Measurements from ENCODE around the gene SLC38A6. TPM values are rescaled to one million over a fixed set of nuclear protein-coding genes. Genes with fewer than 3 reads are reported as not detected.

SLC38A6 gene
- total RNA-seq, 2 donors from 2014 or later, result 5.9 to 8.0 TPM

DNA sequence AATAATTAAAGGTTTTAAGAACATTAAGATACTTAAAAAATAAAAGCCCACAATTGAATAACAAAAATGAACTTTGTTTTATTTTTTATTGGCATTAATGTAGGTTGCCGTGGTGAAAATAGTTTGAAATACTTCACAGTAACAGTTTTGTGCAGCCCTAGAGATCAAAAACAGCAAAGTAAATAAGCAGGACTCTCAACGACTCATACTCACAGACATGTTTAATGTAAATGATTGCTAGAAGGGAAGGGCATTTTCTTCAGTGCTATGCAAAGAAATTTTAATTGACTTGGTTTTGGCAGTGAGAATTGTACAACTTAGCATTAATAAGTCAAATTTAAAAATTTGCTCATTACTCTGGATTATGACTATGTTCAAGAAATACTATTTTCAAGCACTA is 16.1 kb upstream of the SLC38A6 start:
- peaks cover 7 to 9% of the 10 kb centered on the region in 2 donors for H3K36me3 Mint-ChIP-seq (ENCODE audit: insufficient read depth in 2 of 2)
- ATAC-seq (replicated peaks in 1 of 2) (peak; percentile 36 to 38), DNase-seq (no peak)
- no peak overlapping the region for H3K27ac Mint-ChIP-seq
- H3K4me3 Mint-ChIP-seq, result no peak overlapping the region
- peaks cover 17% of the 10 kb centered on the region for H3K4me1 Mint-ChIP-seq (ENCODE audit: low read depth)
- H3K9me3 Mint-ChIP-seq, result peaks cover 0 to 6% of the 10 kb centered on the region in 2 donors
- no peaks in the 10 kb centered on the region for H3K27me3 Mint-ChIP-seq (ENCODE audit: low read depth)

DNA sequence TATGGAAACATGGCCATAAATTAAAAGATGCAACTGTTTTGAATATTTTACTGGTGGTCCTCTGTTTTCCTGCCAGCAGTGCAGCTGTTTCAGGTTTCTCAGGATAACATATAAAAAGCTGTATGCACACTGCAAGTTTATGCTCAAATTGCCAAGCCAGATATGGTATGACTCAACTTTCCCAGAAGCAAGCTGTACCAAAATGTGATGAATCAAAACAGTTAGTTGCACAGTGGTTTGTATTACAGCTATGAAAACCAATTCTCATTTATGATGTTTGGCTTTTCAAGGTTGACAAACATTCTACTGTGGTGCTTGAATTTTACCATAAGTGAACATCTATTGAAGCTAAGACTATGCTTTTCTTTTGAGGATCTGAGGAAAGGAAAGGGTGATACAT is 15.6 kb upstream of the SLC38A6 start:
- DNase-seq (peak; percentile 19 to 31), ATAC-seq (replicated peaks in 1 of 2) (peak; percentile 97 to 98)
- peaks cover 17% of the 10 kb centered on the region for H3K4me1 Mint-ChIP-seq (ENCODE audit: low read depth)
- peak overlapping the region in 1 of 2 donors; percentile 58 for H3K4me3 Mint-ChIP-seq
- H3K27me3 Mint-ChIP-seq (ENCODE audit: low read depth), result no peaks in the 10 kb centered on the region
- H3K36me3 Mint-ChIP-seq (ENCODE audit: insufficient read depth in 2 of 2), result peaks cover 4 to 5% of the 10 kb centered on the region in 2 donors
- peaks cover 0 to 3% of the 10 kb centered on the region in 2 donors for H3K9me3 Mint-ChIP-seq
- H3K27ac Mint-ChIP-seq, result peak overlapping the region; percentile 70

DNA sequence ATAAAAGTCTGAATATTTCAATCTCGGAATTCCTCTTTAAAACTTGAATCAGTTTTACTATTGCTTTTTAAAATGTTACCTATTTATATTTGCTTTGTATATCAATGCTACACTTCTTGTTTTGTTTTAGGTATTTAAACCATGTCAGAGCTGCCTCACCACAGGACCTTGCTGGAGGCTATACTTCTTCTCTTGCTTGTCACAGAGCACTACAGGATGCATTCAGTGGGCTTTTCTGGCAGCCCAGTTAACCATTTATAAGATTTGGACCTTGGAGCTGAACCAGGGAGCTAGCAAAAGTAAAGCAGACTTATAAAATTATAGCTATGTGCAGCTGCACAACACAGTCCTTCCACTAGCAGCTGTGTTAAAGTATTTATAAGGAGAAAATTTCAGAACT is 12.9 kb upstream of the SLC38A6 start:
- no peak for ATAC-seq (replicated peaks in 1 of 2)
- peaks cover 0 to 3% of the 10 kb centered on the region in 2 donors for H3K36me3 Mint-ChIP-seq (ENCODE audit: insufficient read depth in 2 of 2)
- no peaks in the 10 kb centered on the region for H3K9me3 Mint-ChIP-seq
- H3K4me3 Mint-ChIP-seq, result no peak overlapping the region
- H3K4me1 Mint-ChIP-seq (ENCODE audit: low read depth), result peaks cover 17% of the 10 kb centered on the region
- no peak for DNase-seq
- no peaks in the 10 kb centered on the region for H3K27me3 Mint-ChIP-seq (ENCODE audit: low read depth)
- no peak overlapping the region for H3K27ac Mint-ChIP-seq

DNA sequence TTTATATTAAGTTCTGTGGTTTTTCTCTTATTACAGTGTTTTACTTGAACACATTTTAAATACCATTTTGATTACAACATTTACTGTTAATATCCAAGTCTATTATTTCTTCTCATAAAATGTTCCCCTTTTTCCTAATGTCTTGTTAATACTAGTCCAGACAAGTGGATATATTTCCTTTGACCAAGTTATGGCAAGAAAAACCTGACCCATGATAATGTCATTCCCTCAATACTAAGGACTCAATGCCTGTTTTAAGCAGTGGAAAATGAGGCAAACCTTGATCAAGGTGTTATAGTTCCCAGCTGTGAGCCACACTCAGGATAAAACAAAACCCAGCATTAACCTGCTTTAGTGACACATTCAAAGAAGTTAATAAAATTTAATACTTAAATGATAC is 12.4 kb upstream of the SLC38A6 start:
- Mint-ChIP-seq H3K4me3 (no peak overlapping the region), H3K36me3 (ENCODE audit: insufficient read depth in 2 of 2) (peaks cover 0 to 4% of the 10 kb centered on the region in 2 donors), H3K27me3 (ENCODE audit: low read depth) (no peaks in the 10 kb centered on the region), H3K27ac (no peak overlapping the region), H3K4me1 (ENCODE audit: low read depth) (peaks cover 17% of the 10 kb centered on the region), H3K9me3 (no peaks in the 10 kb centered on the region)
- ATAC-seq (replicated peaks in 1 of 2) (no peak), DNase-seq (no peak)

DNA sequence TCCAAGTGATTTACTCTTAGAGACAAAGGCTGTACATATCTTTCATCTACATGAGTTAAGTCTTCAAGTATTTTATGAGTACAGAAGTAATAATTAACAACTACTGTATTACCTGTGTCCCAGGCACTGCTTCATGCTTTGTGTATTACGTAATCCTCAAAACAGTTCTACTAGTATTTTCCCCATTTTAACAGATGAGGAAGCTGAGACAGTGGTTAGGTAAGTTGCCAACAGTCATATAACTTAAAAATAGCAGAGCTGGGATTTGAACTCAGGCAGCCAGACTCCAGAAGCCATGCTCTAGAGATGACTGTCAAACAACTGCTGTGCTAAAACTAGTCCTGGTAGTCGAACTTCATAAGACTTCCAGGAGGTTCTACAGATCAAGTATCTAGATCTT is 10.9 kb upstream of the SLC38A6 start:
- no peaks in the 10 kb centered on the region for H3K27me3 Mint-ChIP-seq (ENCODE audit: low read depth)
- no peaks in the 10 kb centered on the region for H3K9me3 Mint-ChIP-seq
- no peak overlapping the region for H3K27ac Mint-ChIP-seq
- peaks cover 12% of the 10 kb centered on the region for H3K4me1 Mint-ChIP-seq (ENCODE audit: low read depth)
- no peak for DNase-seq
- peaks cover 2 to 8% of the 10 kb centered on the region in 2 donors for H3K36me3 Mint-ChIP-seq (ENCODE audit: insufficient read depth in 2 of 2)
- no peak for ATAC-seq (replicated peaks in 1 of 2)
- no peak overlapping the region for H3K4me3 Mint-ChIP-seq

DNA sequence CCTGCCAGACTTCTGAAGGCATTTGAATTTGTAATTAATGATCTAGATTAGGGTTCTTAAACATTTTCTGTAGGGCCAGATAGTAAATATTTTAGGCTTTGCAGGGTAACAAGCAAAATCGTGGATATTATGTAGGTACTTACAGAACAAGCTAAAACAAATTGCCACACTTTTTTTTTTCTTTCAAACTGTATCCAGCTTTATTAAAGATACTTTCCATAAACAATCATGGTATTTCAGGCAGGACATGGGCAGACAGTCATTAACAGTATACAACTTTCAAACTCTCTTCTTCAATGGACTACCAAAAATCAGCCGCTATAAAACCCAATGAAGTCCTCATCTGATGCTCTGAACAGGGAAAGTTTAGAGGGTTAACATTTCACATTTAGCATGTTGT is 9.8 kb upstream of the SLC38A6 start:
- Mint-ChIP-seq H3K9me3 (no peaks in the 10 kb centered on the region), H3K27ac (peak overlapping the region; percentile 27), H3K27me3 (ENCODE audit: low read depth) (no peaks in the 10 kb centered on the region), H3K36me3 (ENCODE audit: insufficient read depth in 2 of 2) (peaks cover 2 to 9% of the 10 kb centered on the region in 2 donors), H3K4me1 (ENCODE audit: low read depth) (peaks cover under 1% of the 10 kb centered on the region), H3K4me3 (no peak overlapping the region)
- ATAC-seq (replicated peaks in 1 of 2) (no peak), DNase-seq (no peak)

DNA sequence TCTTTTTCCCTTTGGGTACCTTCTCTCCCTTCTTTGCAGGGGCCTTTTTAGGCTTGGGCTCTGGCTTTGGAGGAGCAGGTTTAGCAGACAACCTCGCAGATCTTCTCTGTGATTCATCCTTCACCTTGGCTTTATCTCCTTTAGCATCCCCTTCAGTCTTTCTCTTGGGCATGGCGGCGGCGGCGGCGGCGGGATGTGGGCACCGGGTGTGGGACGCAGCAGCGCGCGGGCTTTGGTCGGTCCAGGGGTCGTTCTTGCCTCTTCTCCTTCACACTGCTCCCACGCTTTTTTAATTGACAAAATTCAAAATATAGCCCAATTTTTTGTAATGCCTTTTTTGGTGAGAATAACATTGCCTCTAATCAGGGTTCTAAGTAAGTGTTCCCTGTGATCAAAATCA is 8.8 kb upstream of the SLC38A6 start:
- Mint-ChIP-seq H3K4me3 (no peak overlapping the region), H3K9me3 (no peaks in the 10 kb centered on the region), H3K27me3 (ENCODE audit: low read depth) (no peaks in the 10 kb centered on the region), H3K4me1 (ENCODE audit: low read depth) (peaks cover 5% of the 10 kb centered on the region), H3K27ac (no peak overlapping the region), H3K36me3 (ENCODE audit: insufficient read depth in 2 of 2) (peaks cover 2 to 15% of the 10 kb centered on the region in 2 donors)
- ATAC-seq (replicated peaks in 1 of 2) (no peak), DNase-seq (no peak)

DNA sequence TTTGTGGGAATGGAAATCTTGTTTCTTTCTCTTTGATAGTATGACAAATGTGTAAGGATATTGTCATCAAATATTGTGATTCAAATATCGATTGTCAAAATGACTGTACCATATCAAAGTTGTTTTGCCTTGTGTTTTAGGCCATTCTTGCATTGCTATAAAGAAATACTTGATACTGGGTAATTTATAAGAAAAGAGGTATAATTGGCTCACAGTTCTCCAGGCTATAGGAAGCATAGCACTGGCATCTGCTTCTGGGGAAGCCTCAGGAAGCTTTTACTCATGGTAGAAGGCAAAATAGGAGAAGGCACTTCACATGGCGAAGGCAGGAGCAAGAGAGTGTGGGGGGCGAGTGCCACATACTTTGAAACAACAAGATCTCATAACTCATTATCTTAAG is 8.0 kb upstream of the SLC38A6 start:
- no peaks in the 10 kb centered on the region for H3K27me3 Mint-ChIP-seq (ENCODE audit: low read depth)
- DNase-seq (no peak), ATAC-seq (replicated peaks in 1 of 2) (no peak)
- no peak overlapping the region for H3K4me3 Mint-ChIP-seq
- peaks cover 2 to 21% of the 10 kb centered on the region in 2 donors for H3K36me3 Mint-ChIP-seq (ENCODE audit: insufficient read depth in 2 of 2)
- no peaks in the 10 kb centered on the region for H3K9me3 Mint-ChIP-seq
- H3K27ac Mint-ChIP-seq, result peak overlapping the region; percentile 58
- peaks cover 10% of the 10 kb centered on the region for H3K4me1 Mint-ChIP-seq (ENCODE audit: low read depth)

DNA sequence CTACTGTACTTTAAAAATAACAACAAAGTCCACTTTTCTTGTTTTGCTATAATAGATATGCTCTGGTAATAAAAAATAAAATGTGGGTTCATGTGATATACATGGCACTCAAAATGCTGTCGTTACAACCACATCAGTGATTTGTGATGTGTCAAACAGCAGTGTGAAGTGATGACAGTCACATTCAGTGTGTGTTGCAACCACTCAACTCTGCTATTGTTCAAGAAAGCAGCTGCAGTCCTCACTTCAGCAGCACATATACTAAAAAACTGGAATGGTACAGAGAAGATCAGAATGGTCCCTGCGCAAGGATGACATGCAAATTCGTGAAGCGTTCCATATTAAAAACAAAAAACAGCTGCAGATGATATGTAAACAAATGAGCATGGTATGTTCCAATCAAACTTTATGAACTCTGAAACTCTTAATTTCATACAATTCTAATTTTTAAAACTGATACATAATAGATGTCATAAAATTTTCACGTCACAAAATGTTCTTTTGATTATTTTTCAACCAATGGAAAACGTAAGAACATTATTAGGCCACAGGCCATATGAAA is 6.9 kb upstream of the SLC38A6 start:
- ATAC-seq (replicated peaks in 1 of 2) (no peak), DNase-seq (no peak)
- no peak overlapping the region for H3K27ac Mint-ChIP-seq
- peaks cover 21% of the 10 kb centered on the region for H3K4me1 Mint-ChIP-seq (ENCODE audit: low read depth)
- H3K9me3 Mint-ChIP-seq, result no peaks in the 10 kb centered on the region
- peaks cover 2 to 21% of the 10 kb centered on the region in 2 donors for H3K36me3 Mint-ChIP-seq (ENCODE audit: insufficient read depth in 2 of 2)
- no peak overlapping the region for H3K4me3 Mint-ChIP-seq
- no peaks in the 10 kb centered on the region for H3K27me3 Mint-ChIP-seq (ENCODE audit: low read depth)

DNA sequence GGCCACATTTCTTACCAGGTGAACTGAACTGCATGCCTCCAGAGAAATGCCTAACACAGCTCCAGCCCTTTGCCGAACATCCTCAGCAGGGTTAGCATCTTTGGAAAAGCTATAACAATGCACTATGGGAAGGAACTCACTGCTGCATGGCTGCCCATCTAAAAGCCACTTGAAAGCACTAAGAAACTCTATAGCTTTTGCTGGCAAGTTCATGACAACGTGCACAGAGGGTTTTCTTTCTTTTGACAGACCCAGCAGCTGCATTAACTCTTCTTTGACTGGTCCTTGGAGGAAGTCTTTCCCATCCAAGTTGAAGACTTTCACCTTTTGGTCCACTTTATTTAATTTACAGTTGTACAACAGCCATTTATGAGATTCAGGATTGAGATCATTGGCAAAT is 5.5 kb upstream of the SLC38A6 start:
- Mint-ChIP-seq H3K9me3 (no peaks in the 10 kb centered on the region), H3K4me3 (no peak overlapping the region), H3K27me3 (ENCODE audit: low read depth) (no peaks in the 10 kb centered on the region), H3K36me3 (ENCODE audit: insufficient read depth in 2 of 2) (peaks cover 2 to 25% of the 10 kb centered on the region in 2 donors), H3K4me1 (ENCODE audit: low read depth) (peaks cover 34% of the 10 kb centered on the region), H3K27ac (peak overlapping the region; percentile 54)
- no peak for ATAC-seq (replicated peaks in 1 of 2)
- DNase-seq, result no peak

DNA sequence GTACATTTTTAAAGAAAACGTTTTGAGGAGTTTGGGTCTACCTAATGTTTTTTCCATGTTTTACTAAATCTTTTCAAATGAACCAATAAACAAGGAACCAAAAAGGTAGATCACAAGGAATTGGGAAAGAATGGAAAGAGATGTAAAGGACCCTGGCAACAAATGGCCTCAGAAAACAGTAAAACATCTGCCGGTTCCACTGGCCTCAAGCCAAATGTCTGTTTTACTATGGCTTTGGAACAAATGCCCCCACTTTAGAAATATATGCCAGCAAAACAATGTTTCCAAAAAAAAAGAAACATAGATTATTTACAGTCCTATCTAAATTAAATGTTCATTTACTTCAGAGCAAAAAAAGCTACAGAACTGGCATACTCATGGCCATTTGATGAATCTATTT is 3.2 kb upstream of the SLC38A6 start:
- H3K27ac Mint-ChIP-seq, result peak overlapping the region; percentile 66
- peaks cover 2 to 25% of the 10 kb centered on the region in 2 donors for H3K36me3 Mint-ChIP-seq (ENCODE audit: insufficient read depth in 2 of 2)
- DNase-seq, result no peak
- H3K4me1 Mint-ChIP-seq (ENCODE audit: low read depth), result peaks cover 34% of the 10 kb centered on the region
- H3K27me3 Mint-ChIP-seq (ENCODE audit: low read depth), result no peaks in the 10 kb centered on the region
- peak overlapping the region; percentile 29 to 61 for H3K4me3 Mint-ChIP-seq
- H3K9me3 Mint-ChIP-seq, result no peaks in the 10 kb centered on the region
- ATAC-seq (replicated peaks in 1 of 2), result no peak

DNA sequence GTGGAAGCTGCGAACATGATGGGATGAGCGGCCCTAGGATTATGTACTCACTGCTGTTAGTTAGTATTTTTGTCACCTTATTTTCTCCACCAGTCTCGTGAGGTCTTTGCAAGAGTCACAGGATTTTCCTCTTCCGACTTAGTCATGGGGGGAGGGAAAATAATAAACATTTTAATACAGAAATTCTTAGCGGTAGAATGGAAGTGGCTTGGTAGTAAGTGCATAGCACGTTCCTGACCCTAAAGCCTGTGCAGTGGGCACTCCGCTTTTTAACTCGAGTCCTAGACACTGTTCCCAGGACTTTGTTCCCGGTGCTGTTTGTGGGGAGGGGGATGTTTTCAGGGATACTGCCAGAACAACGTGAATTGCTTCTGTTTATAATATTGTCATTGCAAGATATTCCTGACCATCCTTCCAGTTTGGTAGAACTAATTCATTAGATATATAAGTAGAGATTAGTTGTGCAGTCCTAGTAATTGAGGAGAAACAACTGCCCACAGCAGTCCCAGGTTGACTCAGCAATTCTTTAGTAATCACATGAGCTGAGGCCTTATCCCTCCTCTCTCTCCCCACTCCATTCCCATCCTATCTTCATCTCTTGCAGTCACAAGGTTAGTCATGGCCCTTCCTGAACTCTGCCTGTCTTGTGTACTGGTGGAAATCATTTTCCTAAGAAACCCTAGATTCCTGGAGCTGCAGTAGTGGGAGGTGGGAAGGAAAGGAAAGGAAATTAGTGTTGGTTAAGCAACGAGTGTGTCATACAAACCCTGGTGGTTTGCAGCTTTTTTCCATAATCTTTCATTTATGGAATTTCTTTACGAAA is 799 bp downstream of the SLC38A6 start:
- Mint-ChIP-seq H3K27ac (no peak overlapping the region), H3K4me3 (no peak overlapping the region), H3K9me3 (no peaks in the 10 kb centered on the region), H3K4me1 (ENCODE audit: low read depth) (peaks cover 33% of the 10 kb centered on the region), H3K27me3 (ENCODE audit: low read depth) (no peaks in the 10 kb centered on the region), H3K36me3 (ENCODE audit: insufficient read depth in 2 of 2) (peaks cover 0 to 14% of the 10 kb centered on the region in 2 donors)
- DNase-seq, result no peak
- no peak for ATAC-seq (replicated peaks in 1 of 2)

DNA sequence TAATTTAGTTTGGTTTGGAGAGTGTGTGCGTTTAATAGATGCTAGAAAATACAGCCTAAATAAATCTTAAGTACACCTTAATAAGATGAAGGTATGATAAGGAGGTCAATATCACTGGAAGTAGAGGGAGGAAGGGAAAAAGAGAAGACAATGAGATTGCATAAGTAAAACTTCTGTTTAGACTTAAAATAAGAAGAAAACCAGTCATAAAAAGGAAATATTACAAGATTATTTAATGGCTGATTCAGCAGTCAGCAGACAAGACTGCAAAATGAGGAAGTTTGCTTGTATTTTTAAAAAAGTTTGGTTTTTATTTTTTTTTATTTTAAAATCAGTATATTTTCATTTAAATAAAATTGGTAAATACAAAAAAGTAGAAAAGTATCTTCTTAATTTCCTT is 3.2 kb downstream of the SLC38A6 start:
- H3K9me3 Mint-ChIP-seq, result no peaks in the 10 kb centered on the region
- no peak overlapping the region for H3K27ac Mint-ChIP-seq
- peaks cover 13% of the 10 kb centered on the region for H3K4me1 Mint-ChIP-seq (ENCODE audit: low read depth)
- DNase-seq (no peak), ATAC-seq (replicated peaks in 1 of 2) (no peak)
- no peaks in the 10 kb centered on the region for H3K27me3 Mint-ChIP-seq (ENCODE audit: low read depth)
- H3K4me3 Mint-ChIP-seq, result no peak overlapping the region
- H3K36me3 Mint-ChIP-seq (ENCODE audit: insufficient read depth in 2 of 2), result peaks cover 0 to 4% of the 10 kb centered on the region in 2 donors
